Esophagus squamous epithelium (tissue), 5 donors: ENCODE data around the gene SKAP1. TPM values are rescaled to one million over a fixed set of nuclear protein-coding genes. Genes with fewer than 3 reads are reported as not detected.

ENCODE experiments used
- DNase-seq: peaks from one replicate; lab custom pipeline; 2025; lab: John Stamatoyannopoulos, UW
- H3K27ac ChIP-seq, 4 donors: fragments of 200-600 bp; sonication (generic); one replicate each; pipeline ENCODE4 v1.5.1; 2016 to 2019; ENCODE audit warnings: mild to moderate bottlenecking in 1 of 4
- H3K27me3 ChIP-seq, 4 donors: fragments of 200-600 bp; sonication (generic); 1 replicate in 3 of 4; 2 replicates in 1 of 4; pipeline versions ENCODE4 v1.5.1 to v1.6.0; 2017 to 2021; ENCODE audit warnings: antibody characterized with exemption in 1 of 4
- H3K36me3 ChIP-seq, 3 donors: fragments of 200-600 bp; sonication (generic); one replicate each; pipeline ENCODE4 v1.5.1; 2016 to 2019
- H3K4me1 ChIP-seq, 3 donors: fragments of 200-600 bp; sonication (generic); one replicate each; pipeline ENCODE4 v1.5.1; 2017 to 2019
- H3K4me3 ChIP-seq, 4 donors: fragments of 200-600 bp; sonication (generic); 1 replicate in 3 of 4; 2 replicates in 1 of 4; pipeline ENCODE4 v1.5.1; 2016 to 2019; ENCODE audit warnings: mild to moderate bottlenecking in 2 of 4, moderate library complexity in 1 of 4
- H3K9me3 ChIP-seq, 3 donors: fragments of 200-600 bp; sonication (generic); one replicate each; pipeline ENCODE4 v1.5.1; 2016 to 2019
- POLR2A ChIP-seq, 4 donors: fragments of 450-650 bp; IDR thresholded peaks; one replicate each; pipeline ENCODE4 v1.6.1; 2017; ENCODE audit warnings: antibody characterized with exemption in 4 of 4, mild to moderate bottlenecking in 4 of 4, moderate library complexity in 3 of 4
- WGBS, 2 donors: methylation state at CpG; one replicate each; pipeline ENCODE4 v1.1.5; 2018; 5-methylcytosine and 5-hydroxymethylcytosine counted together
- intact Hi-C: fragments of 100-400 bp; cut with DNase I; formaldehyde crosslinking; loops from one replicate; pipeline ENCODE4 v1.15.0; 2022
- total RNA-seq, 4 donors: library from RNA; depleted of rRNA; stranded (reverse); fragments of >200 nt; gene quantifications; one replicate each; pipeline ENCODE4 v1.1.0, GENCODE V29; 2016
- TF ChIP-seq, protein P1 (sequence below), 6 experiments: fragments of 450-650 bp in 4 of 6; fragments of 200-600 bp in 2 of 6; sonication (generic) in 2 of 6; IDR thresholded peaks; one replicate each; pipeline ENCODE4 v1.5.1; 2016 to 2019; ENCODE audit warnings: antibody characterized with exemption in 6 of 6, mild to moderate bottlenecking in 4 of 6, moderate library complexity in 4 of 6
- donor health status: DM: yes; HTN: yes; CAD: no.

The SKAP1 gene
- total RNA-seq, 4 donors from 2014 or later = 0.83 to 5.1 (median 3.4) TPM; not detected in 1

DNA sequence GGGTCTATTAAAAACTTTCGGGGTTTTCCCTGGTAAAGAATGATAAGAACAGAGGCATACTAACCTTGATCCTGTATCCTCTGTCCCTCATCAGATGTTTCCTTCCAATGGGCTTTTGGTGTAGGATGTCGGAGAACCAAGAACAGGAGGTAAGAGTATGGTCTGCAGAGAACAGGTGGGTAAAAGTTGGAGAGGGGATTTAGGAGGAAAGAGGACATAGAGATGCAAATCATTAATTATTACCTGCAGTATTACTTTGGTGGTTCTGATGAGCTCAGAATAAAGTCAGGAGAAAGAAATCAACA is 318.1 kb downstream of the SKAP1 start:
- TF ChIP-seq, protein P1, sequence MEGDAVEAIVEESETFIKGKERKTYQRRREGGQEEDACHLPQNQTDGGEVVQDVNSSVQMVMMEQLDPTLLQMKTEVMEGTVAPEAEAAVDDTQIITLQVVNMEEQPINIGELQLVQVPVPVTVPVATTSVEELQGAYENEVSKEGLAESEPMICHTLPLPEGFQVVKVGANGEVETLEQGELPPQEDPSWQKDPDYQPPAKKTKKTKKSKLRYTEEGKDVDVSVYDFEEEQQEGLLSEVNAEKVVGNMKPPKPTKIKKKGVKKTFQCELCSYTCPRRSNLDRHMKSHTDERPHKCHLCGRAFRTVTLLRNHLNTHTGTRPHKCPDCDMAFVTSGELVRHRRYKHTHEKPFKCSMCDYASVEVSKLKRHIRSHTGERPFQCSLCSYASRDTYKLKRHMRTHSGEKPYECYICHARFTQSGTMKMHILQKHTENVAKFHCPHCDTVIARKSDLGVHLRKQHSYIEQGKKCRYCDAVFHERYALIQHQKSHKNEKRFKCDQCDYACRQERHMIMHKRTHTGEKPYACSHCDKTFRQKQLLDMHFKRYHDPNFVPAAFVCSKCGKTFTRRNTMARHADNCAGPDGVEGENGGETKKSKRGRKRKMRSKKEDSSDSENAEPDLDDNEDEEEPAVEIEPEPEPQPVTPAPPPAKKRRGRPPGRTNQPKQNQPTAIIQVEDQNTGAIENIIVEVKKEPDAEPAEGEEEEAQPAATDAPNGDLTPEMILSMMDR (IDR thresholded peaks at IDR 0.05) = no peak
- no peak for TF ChIP-seq POLR2A (IDR thresholded peaks at IDR 0.05)
- intact Hi-C loops = no loop called here
- DNase-seq = no peak
- 79 to 82% methylated on average over 2 of the region's 2 CpGs for WGBS, 2 donors
- Histone ChIP-seq H3K27me3 (no peaks in the 10 kb centered on the region), H3K4me3 (no peak overlapping the region), H3K9me3 (no peaks in the 10 kb centered on the region), H3K4me1 (peaks cover under 1 to 37% (median 17%) of the 10 kb centered on the region in 3 donors), H3K36me3 (peaks cover 0 to 58% (median 0%) of the 10 kb centered on the region in 3 donors), H3K27ac (no peak overlapping the region)

DNA sequence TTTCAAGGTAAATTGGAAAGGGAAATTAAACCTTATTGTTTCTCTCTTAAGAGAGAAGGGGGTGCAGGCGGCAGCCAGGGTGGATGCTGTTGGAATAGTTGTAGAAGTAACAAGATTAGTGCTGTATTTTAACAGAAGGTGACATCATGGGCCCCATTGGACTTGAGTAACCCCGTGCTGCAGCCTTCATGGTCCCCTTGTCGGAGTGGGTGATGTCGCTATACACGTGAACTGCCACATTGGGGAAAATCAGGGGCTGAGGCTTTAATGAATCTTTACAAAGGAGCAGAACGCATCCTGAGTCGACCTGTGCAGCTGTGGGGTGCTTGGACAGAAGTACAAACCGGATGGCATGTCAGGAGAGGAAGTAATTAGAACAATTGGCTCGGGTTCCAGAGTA is 319.3 kb downstream of the SKAP1 start:
- Histone ChIP-seq H3K27ac (no peak overlapping the region), H3K4me1 (peaks cover 4 to 43% (median 17%) of the 10 kb centered on the region in 3 donors), H3K27me3 (no peaks in the 10 kb centered on the region), H3K36me3 (peaks cover 0 to 47% (median 0%) of the 10 kb centered on the region in 3 donors), H3K4me3 (no peak overlapping the region), H3K9me3 (no peaks in the 10 kb centered on the region)
- no peak for TF ChIP-seq POLR2A (IDR thresholded peaks at IDR 0.05)
- TF ChIP-seq, protein P1 (IDR thresholded peaks at IDR 0.05) = no peak
- no peak for DNase-seq
- intact Hi-C loops = no loop called here
- WGBS, 2 donors = 62 to 66% methylated on average over 9 of the region's 9 CpGs

DNA sequence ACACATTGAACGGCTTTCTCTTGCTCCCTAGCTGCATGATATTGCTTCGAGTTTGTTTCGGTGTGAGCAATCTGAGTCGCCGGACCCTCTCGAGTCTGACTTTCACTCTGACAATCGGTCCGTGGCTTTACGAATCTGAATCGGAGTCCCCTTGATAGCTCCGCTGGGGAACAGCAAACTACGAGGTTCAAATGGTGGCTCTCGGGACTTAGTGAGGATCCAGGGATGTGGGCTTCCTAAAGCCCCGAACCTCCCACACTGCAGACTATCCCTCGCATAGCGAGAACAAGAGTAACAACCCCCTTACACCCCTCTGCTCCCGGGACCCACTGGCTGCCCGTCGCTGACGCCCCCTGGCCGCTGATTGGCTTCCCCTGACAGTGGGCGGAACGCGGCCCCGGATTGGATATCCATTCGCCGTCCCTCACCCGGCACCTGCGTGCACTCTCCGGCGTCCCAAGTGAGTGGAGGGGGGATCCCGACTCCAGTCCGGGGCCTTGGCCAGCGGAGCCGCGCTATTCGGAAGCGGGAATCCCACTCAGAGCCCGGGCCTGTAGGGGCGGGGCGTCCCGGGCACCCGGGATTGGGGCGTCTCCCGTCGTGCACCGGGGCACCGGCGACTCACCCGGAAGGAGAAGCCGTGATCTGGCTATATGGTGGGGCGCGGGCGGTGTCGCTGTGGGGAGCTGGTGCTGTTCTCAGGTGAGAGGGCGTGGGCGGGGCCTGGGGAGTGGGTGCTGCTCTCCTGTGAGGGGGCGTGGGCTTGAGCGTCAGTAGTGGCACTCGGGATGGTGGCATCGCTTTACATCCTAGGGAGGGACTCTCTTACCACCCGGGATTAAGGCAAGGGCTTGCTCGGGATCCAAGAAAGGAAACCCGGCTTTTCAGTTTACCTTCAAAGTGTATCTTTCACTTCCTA is 322.6 kb downstream of the SKAP1 start, which contains the start of gene SNX11:
TSS of gene SNX11 (plus strand) at position 630 of the 919 bp plus-strand sequence. CDS start 4,278 bp downstream, outside the sequence.
- Histone ChIP-seq H3K27ac (peak within 1 kb of the TSS; percentile 94 to 97 (median 96)), H3K36me3 (peaks cover 0 to 13% (median 0%) of the 10 kb centered on the region in 3 donors), H3K4me1 (peaks cover 4 to 43% (median 17%) of the 10 kb centered on the region in 3 donors), H3K9me3 (no peaks in the 10 kb centered on the region), H3K4me3 (peak within 1 kb of the TSS; percentile 58 to 88 (median 78)), H3K27me3 (no peaks in the 10 kb centered on the region)
- intact Hi-C loops = no loop called here
- peak; percentile 69 for DNase-seq
- WGBS, 2 donors = 0 to 1% methylated on average over 13 to 23 of the region's 64 CpGs
- TF ChIP-seq POLR2A (IDR thresholded peaks at IDR 0.05) = peak in 3 of 4 donors; percentile 44 to 71 (median 59)
- TF ChIP-seq, protein P1 (IDR thresholded peaks at IDR 0.05) = peak in 3 of 6 experiments; percentile 3 to 30 (median 13)

DNA sequence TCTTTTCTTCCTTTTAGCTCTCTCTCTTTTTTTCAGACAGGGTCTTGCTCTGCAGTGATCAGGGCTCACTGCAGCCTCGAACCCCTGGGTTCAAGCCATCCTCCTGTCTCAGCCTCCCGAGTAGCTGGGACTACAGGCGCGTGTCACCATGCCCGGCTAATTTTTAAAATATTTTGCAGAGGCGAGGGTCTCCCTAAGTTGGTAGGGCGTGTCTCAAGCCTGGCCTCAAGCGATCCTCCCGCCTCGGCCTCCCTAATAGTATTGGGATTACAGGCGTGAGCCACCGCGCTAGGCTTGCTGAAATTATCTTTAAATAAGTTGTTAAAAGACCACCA is 323.2 kb downstream of the SKAP1 start:
- intact Hi-C loops = no loop called here
- DNase-seq = no peak
- 33 to 45% methylated on average over 11 to 13 of the region's 13 CpGs for WGBS, 2 donors
- TF ChIP-seq, protein P1 (IDR thresholded peaks at IDR 0.05) = no peak
- no peak for TF ChIP-seq POLR2A (IDR thresholded peaks at IDR 0.05)
- Histone ChIP-seq H3K36me3 (peaks cover 0 to 7% (median 0%) of the 10 kb centered on the region in 3 donors), H3K27me3 (no peaks in the 10 kb centered on the region), H3K27ac (peak overlapping the region; percentile 94 to 97 (median 96)), H3K4me1 (peaks cover 4 to 42% (median 17%) of the 10 kb centered on the region in 3 donors), H3K9me3 (no peaks in the 10 kb centered on the region), H3K4me3 (peak overlapping the region; percentile 58 to 88 (median 78))

DNA sequence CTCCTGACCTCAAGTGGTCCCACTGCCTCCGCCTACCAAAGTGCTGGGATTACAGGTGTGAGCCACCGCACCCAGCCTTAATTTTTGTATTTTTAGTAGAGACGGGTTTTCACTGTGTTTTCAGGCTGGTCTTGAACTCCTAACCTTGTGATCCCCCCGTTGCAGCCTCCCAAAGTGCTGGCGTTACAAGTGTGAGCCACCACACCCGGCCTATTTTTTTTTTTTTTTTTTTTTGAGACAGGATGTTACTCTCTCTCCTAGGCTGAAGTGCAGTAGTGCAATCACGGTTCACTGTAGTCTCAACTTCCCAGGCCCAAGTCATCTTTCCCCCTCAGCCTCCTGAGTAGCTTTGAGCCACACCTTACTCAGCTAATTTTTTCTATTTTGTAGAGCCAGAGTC is 325.6 kb downstream of the SKAP1 start:
- Histone ChIP-seq H3K36me3 (no peaks in the 10 kb centered on the region), H3K27ac (no peak overlapping the region), H3K4me1 (peaks cover 4 to 39% (median 20%) of the 10 kb centered on the region in 3 donors), H3K9me3 (no peaks in the 10 kb centered on the region), H3K27me3 (no peaks in the 10 kb centered on the region), H3K4me3 (no peak overlapping the region)
- no peak for DNase-seq
- intact Hi-C loops = no loop called here
- WGBS, 2 donors = 86 to 87% methylated on average over 6 to 7 of the region's 7 CpGs
- TF ChIP-seq, protein P1 (IDR thresholded peaks at IDR 0.05) = no peak
- no peak for TF ChIP-seq POLR2A (IDR thresholded peaks at IDR 0.05)
